ENCODE results near the gene DNAJC6.

- TF ChIP-seq CTCF (optimal IDR thresholded peaks at IDR 0.05 in 1 of 3, IDR thresholded peaks at IDR 0.05 in 1 of 3, conservative IDR thresholded peaks at IDR 0.05 in 1 of 3; ENCODE audit: extremely low read depth in 1 of 3, insufficient read depth in 2 of 3, low read length in 3 of 3) (no peak), EZH2 (IDR thresholded peaks at IDR 0.05; ENCODE audit: low read length) (no peak)
Observed at GRCh38 chr1:65341381-65341780, 32.0 kb downstream of the DNAJC6 start.

All from keratinocyte (primary cell).